Esophagus squamous epithelium (tissue), 4 donors: ENCODE data around the gene LYL1.

Source experiments
- CTCF ChIP-seq, 6 experiments: fragments of 450-650 bp in 4 of 6; fragments of 200-600 bp in 2 of 6; sonication (generic) in 2 of 6; IDR thresholded peaks; one replicate each; pipeline ENCODE4 v1.5.1; 2016 to 2019; ENCODE audit warnings: antibody characterized with exemption in 6 of 6, mild to moderate bottlenecking in 4 of 6, moderate library complexity in 4 of 6
- POLR2A ChIP-seq, 4 donors: fragments of 450-650 bp; IDR thresholded peaks; one replicate each; pipeline ENCODE4 v1.6.1; 2017; ENCODE audit warnings: antibody characterized with exemption in 4 of 4, mild to moderate bottlenecking in 4 of 4, moderate library complexity in 3 of 4

DNA sequence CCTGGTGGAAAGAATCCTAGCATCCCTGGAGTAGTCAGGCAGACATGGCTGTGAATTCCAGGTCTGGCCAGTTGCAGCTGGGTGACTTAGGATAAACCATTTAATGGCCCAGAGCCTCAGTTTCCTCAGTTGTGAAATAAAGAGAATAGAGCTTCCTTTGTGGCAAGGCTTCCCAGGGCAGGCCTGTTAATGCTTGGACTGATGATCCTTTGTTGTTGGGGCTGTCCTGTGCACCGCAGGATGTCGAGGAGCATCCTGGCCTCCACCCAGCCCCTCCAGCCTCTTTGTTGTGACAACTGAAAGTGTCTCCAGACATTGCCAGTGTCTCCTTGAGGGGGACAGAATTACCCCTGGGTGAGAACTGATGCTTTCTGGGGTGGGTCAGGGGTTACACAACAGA, 16.3 kb downstream of the LYL1 start:
- no peak for TF ChIP-seq CTCF (IDR thresholded peaks at IDR 0.05)
- TF ChIP-seq POLR2A (IDR thresholded peaks at IDR 0.05) = no peak
